ENCODE results near the gene SERPINA7. TPM values are rescaled to one million over a fixed set of nuclear protein-coding genes. Genes with fewer than 3 reads are reported as not detected.

Gene SERPINA7
- total RNA-seq = not detected in 2 replicates

GRCh38 chrX:106038625-106039024 lies at the start of gene SERPINA7:
TSS of gene SERPINA7 (minus strand) at chrX:106038727. CDS start at chrX:106037058, 1,669 bp downstream.

Other genes starting within 250 kb of the SERPINA7 start
- under 0.01 and 0.29 TPM in 2 replicates for gene NRK, start 216.2 kb downstream of the SERPINA7 start, total RNA-seq
- 0.19 and 0.33 TPM in 2 replicates for gene PWWP3B, start 129.6 kb upstream of the SERPINA7 start, total RNA-seq

Data from vein endothelial cell (primary cell).